HG02973 (cell line): Measurements from ENCODE around the gene PCDHGB2.
"Not testable (repeated sequence)": the region's sequence is repeated elsewhere in the genome, so short reads cannot be mapped to it uniquely, and the experiment has no call there.

Experiments
- ATAC-seq: cut with Tn5 transposase; IDR thresholded peaks from one replicate; pipeline ENCODE4 v1.9.1; 2021; ENCODE audit warnings: moderate library complexity; ENCODE audit not compliant: unreplicated experiment

PCDHGB2 gene

GRCh38 chr5:141349917-141350619, 9.7 kb upstream of the PCDHGB2 start, which contains the start of gene PCDHGB1:
TSS of gene PCDHGB1 (plus strand) at chr5:141350099. CDS start at chr5:141350261, 162 bp downstream.
- peak; percentile 63 for ATAC-seq

GRCh38 chr5:141351591-141351990, 8.2 kb upstream of the PCDHGB2 start:
- no peak for ATAC-seq

GRCh38 chr5:141354900-141355469, 4.8 kb upstream of the PCDHGB2 start, which contains the start of gene PCDHGA4:
TSS of gene PCDHGA4 (plus strand) at chr5:141355021. CDS start at chr5:141355108, 87 bp downstream.
- ATAC-seq: no peak

GRCh38 chr5:141355641-141356040, 4.2 kb upstream of the PCDHGB2 start:
- no peak for ATAC-seq

GRCh38 chr5:141356133-141356532, 3.7 kb upstream of the PCDHGB2 start:
- ATAC-seq: no peak

- no peak for ATAC-seq
These were observed 2.8 kb upstream of the PCDHGB2 start for GRCh38 chr5:141356950-141357349.

GRCh38 chr5:141360685-141361084, 891 bp downstream of the PCDHGB2 start:
- no peak for ATAC-seq

- no peak for ATAC-seq
These were observed 2.9 kb downstream of the PCDHGB2 start for GRCh38 chr5:141362719-141363118.

- ATAC-seq: no peak
These were observed 4.3 kb downstream of the PCDHGB2 start, which contains the start of gene PCDHGA5 for GRCh38 chr5:141363952-141364660. TSS of gene PCDHGA5 (plus strand) at chr5:141364162. CDS start at chr5:141364331, 169 bp downstream.

- no peak for ATAC-seq
These were observed 6.5 kb downstream of the PCDHGB2 start for GRCh38 chr5:141366016-141366896.

- peak; percentile 98 for ATAC-seq
These were observed 10.4 kb downstream of the PCDHGB2 start, which contains the start of gene PCDHGB3 for GRCh38 chr5:141369994-141370848. TSS of gene PCDHGB3 (plus strand) at chr5:141370242. CDS start at chr5:141370395, 153 bp downstream.

GRCh38 chr5:141371572-141372475, 12.0 kb downstream of the PCDHGB2 start:
- ATAC-seq: no peak

- no peak for ATAC-seq
These were observed 14.0 kb downstream of the PCDHGB2 start, which contains the start of gene PCDHGA6 for GRCh38 chr5:141373673-141374317. TSS of gene PCDHGA6 (plus strand) at chr5:141373891. CDS start at chr5:141374084, 193 bp downstream.

- ATAC-seq: no peak
These were observed 14.8 kb downstream of the PCDHGB2 start for GRCh38 chr5:141374627-141375026.

GRCh38 chr5:141375444-141376155, 15.8 kb downstream of the PCDHGB2 start:
- not testable (repeated sequence) for ATAC-seq

GRCh38 chr5:141382469-141383294, 22.9 kb downstream of the PCDHGB2 start, which contains the start of gene PCDHGA7:
TSS of gene PCDHGA7 (plus strand) at chr5:141382742. CDS start at chr5:141382900, 158 bp downstream.
- peak; percentile 69 for ATAC-seq
